GOT3 (cell line): ENCODE measurements around the gene UBE2K.
"Not testable (repeated sequence)": the region's sequence is repeated elsewhere in the genome, so short reads cannot be mapped to it uniquely, and the experiment has no call there.

Experiments
- DNase-seq: peaks from one replicate; lab custom pipeline; 2025; ENCODE audit warnings: mixed read lengths; lab: John Stamatoyannopoulos, UW

UBE2K gene

DNA sequence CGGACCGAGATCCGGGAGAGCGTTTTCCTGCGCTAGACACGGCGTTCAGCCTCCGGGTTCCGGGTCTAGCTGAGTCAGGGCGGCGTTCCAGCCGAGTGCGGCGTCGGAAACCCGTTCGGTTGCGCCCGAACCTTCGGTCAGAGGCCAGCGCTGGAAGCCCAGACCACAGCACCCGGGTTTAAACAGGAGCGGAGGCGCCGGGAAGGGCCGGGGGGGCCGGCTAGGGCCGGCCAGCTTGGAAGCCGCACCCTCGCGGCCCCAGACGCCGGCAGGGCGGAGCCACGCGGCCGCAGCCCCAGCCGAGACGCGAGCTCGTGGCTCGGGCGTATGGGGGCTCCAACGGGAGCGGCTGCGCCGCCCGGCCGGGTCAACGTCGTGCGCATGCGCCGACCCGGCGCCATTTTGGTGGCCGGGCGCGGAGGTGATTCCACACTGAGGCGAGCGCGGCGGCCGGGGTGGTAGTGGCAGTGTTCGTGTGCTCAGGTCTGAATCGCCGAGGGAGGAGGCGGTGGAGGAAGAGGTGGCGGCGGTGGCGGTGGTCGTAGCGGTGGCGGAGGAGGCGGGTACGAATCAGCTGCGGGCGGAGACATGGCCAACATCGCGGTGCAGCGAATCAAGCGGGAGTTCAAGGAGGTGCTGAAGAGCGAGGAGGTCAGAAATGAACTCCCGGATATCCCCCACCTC, at the start of gene UBE2K:
TSS of gene UBE2K (plus strand) at position 397 of the 684 bp plus-strand sequence. CDS start at position 589, 192 bp downstream.
- DNase-seq, result peak; percentile 74

DNA sequence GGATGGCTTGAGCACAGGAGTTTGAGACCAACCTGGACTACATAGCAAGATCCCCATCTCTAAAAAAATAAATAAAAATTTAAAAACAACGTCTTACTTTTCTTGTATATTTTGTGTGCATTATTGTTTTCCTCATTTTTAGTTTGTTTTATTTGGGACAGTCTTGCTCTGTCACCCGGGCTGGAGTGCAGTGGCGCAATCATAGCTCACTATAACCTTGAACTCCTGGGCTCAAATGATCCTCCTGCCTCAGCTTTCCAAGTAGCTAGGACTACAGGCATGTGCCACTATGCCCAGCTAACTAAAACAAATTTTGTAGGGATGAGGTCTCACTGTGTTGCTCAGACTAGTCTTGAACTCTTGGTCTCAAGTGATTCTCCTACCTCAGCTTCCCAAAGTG, 49.7 kb upstream of the UBE2K start:
- no peak for DNase-seq

- DNase-seq, result no peak
Measured at GRCh38 chr4:39648827-39649558, 48.9 kb upstream of the UBE2K start.

- no peak for DNase-seq
Measured at GRCh38 chr4:39649639-39650265, 48.2 kb upstream of the UBE2K start.

- DNase-seq, result not testable (repeated sequence)
Measured at GRCh38 chr4:39651586-39651985, 46.4 kb upstream of the UBE2K start.

- no peak for DNase-seq
Measured at GRCh38 chr4:39655211-39655610, 42.7 kb upstream of the UBE2K start.

DNA sequence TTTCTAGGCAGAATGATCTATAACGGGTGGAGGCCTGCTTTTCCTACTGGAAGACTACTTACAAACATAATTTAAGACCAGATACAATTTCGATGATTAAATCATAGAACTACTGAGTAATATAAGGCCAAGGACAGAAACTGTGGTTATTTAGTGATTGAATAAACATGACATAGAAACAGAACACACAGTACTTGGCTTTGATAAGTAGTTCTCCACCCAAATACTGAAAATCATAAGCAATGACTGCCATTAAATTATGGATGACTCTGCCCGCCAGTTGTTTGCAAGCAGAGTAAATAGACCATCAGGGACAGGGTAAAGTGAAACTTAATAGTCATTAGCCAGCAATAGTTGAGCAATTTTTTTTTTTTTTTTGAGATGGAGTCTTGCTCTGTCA, 42.1 kb upstream of the UBE2K start:
- no peak for DNase-seq

DNA sequence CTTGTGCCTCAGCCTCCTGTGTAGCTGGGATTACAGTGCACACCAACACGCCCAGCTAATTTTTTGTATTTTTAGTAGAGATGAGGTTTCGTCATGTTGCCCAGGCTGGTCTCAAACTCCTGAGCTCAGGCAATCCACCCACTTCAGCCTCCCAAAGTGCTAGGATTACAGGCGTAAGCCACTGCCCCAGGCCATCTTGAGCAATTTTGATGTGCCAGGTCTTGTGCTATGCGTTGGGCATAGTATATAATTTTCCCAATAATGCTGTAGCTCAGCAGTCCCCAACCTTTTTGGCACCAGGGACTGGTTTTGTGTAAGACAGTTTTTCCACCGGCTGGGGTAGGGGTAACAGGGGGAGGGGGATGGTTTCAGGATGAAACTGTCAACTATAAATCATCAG, 41.3 kb upstream of the UBE2K start:
- not testable (repeated sequence) for DNase-seq

DNA sequence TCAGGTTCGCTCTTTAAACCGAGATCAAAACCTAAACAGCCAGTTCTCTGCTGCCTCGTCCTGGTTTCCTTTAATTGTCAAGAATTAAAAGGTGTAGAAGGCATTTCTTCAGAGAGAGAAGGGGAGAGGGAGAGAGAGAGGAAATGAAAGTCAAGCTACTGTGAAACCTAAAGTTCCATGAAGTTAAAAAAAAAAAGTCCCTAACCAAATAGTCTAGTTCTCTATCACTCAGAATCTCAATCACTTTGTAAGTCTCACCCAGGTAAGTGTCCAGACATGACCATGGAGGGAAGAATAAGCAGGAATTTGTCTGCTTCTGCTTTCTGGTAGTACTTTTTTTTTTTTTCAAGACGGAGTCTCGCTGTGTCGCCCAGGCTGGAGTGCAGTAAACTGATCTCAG, 40.5 kb upstream of the UBE2K start:
- no peak for DNase-seq

DNA sequence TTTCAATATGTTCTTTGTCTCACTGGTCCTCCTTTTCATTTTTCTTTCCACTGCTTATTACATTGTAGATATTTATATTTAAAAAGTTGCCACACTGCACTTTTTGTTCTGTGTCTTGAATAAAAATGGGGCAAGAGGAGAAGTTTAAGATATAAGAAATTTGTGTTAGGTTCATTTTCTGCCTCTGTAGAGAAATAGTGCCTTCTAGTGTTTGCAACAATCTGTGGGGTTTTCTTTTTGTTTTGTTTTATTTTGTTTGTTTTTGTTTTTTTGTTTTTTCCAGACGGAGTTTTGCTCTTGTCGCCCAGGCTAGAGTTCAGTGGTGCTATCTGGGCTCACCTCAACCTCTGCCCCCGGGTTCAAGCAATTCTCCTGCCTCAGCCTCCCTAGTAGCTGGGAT, 39.2 kb upstream of the UBE2K start:
- no peak for DNase-seq

DNA sequence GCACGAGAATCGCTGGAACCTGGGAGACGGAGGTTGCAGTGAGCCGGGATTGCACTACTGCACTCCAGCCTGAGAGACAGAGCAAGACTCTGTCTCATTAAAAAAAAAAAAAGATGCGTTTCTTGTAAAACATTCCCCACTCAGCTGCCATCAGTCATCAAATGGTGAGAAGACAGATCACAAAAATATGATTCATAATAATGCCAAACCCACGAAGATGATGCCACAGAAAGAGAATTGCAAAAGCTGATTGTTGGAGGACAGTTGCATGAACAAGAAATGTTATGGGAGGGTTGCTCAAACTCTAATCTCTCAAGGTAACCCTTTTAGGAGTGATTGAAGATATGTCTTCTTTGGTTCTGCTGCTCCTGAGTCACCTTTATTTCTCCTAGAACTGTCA, 37.9 kb upstream of the UBE2K start:
- no peak for DNase-seq

GRCh38 chr4:39660757-39661156, 37.2 kb upstream of the UBE2K start:
- DNase-seq, result no peak

GRCh38 chr4:39662683-39663082, 35.3 kb upstream of the UBE2K start:
- DNase-seq, result no peak

DNA sequence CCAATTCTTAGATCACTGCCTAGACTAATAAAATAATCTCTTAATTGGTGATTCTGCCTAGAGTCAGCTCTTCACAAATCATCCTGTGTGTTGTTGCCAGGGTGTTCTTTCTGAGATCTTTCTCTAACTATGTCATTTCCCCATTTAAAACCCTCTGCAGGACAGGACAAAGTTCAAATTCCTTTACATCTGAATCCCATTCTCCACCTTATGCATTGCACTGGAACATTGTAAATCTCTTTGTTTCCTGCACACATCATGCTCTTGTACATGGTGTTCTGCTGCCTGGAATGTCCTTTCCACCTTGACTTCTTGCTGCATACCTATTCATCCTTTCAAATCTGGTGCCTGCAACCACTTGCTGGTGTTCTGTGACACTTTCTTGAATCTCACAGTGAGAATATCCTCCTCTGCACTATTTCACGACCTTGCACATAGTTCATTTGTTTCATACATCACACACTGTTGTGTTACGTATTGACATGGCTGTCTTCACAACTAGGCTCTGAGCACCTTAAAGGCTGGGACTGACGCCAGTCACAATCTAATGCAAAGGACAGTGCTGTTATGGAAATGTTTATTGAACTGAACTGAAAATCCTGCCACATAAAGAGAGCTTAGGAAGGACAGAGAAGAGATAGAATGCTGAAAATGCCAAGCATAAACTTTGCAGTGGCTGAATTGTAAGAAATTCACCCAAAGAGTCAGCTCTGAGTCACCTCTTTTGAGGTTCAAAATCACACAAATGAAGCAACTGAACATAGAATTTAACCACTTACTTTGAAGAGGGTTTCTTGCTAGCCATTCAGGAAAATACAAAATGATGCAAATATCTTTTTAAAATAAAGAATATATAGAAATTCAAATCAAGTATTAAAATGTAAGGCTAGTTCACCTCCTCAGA, 32.9 kb upstream of the UBE2K start:
- no peak for DNase-seq

DNA sequence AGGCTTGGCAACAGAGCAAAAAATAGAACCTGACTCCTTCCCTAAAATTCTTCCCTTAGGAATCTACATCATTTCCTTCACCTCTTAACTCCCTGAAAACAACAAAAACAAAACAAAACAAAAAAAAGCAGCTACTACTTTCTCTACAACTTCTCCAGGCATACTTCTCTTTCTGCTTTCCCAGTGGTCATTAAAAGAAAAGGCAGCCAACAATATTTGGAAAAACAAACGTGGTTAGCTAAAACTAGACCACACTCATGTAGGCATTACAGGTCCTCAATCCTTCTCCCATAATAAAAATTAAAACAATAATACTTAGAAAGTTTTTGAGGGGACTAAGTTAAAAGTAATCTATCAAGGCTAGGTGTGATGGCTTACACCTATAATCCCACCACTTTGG, 30.2 kb upstream of the UBE2K start:
- no peak for DNase-seq

DNA sequence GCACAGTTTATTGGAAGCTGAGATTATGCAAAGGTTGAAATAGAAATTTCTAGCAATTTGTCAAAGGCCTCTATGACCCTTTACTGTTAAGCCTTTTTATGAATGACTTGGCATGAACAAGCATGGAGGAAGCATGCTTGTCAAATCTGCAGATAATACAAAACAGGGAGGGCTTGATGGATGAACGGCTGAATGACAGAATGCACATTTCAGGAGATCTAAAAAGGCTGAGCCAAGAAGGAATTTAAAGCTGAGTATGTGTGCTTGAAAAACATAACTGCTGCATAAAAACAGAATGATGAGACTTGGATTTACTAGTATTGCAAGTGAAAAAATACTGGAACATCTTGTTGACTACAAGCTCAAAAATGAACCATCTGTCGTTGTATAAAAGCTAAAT, 29.0 kb upstream of the UBE2K start:
- DNase-seq, result no peak

- not testable (repeated sequence) for DNase-seq
Measured at GRCh38 chr4:39670296-39670695, 27.6 kb upstream of the UBE2K start.

DNA sequence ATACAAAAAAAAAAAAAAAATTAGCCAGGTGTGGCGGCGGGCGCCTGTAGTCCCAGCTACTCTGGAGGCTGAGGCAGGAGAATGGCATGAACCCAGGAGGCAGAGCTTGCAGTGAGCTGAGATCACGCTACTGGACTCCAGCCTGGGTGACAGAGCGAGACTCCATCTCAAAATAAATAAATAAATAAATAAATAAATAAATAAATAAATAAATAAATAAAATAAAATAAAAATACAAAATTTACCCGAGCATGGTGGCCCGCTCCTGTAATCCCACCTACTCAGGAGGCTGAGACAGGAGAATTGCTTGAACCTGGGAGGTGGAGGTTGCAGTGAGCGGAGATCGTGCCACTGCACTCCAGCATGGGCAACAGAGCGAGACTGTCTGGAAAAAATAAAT, 22.3 kb upstream of the UBE2K start:
- DNase-seq, result not testable (repeated sequence)

DNA sequence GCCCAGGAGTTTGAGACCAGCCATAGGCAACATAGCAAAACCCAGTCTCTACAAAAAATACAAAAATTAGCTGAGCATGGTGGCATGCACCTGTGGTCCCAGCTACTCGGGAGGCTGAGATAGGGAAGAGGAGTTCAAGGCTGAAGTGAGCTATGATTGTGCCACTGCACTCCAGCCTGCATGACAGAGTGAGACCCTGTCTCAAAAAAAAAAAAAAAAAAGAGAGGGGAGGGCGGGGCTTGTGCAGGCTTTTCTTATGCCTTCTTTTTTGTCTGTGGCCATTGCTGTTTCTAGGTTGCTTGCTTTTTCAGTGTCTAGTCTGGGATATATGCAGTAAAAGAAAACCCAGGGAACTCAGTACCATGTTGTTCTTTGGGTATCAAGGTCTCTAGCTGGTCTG, 16.9 kb upstream of the UBE2K start:
- DNase-seq, result not testable (repeated sequence)

DNA sequence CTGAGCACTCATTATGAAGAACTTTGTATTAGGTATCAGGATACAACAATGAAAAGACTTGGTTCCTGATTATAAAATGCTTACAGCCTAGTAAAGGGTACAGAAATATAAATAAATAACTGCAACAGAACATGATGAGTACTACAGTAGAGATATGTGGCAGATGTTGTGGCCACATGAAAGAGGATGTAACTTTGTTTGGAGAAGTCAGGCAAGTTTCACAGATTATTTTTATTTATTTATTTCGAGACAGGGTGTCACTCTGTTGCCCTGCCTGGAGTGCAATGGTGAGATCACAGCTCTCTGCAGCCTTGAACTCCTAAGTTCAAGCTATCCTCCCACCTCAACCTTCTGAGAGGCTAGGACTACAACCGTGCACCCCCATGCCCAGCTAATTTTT, 15.8 kb upstream of the UBE2K start:
- DNase-seq, result no peak

DNA sequence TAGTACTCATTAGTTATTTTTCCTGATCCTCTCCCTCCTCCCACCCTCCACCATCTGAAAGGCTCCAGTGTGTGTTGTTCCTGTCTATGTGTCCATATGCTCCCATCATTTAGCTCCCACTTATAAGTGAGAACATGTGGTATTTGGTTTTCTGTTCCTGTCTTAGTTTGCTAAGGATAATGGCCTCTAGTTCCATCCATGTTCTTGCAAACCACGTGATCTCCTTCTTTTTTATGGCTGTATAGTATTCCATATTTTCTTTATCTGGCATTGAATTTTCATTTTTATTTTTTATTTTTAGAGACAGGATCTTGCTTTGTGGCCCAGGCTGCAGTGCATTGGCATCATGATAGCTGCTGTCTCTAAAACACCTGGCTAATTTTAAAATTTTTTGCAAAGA, 11.9 kb upstream of the UBE2K start:
- DNase-seq, result no peak

GRCh38 chr4:39687014-39687413, 10.9 kb upstream of the UBE2K start:
- DNase-seq, result no peak
